ENCODE results near the gene GSC.
"Not testable (repeated sequence)": the region's sequence is repeated elsewhere in the genome, so short reads cannot be mapped to it uniquely, and the experiment has no call there.

The GSC gene

DNA sequence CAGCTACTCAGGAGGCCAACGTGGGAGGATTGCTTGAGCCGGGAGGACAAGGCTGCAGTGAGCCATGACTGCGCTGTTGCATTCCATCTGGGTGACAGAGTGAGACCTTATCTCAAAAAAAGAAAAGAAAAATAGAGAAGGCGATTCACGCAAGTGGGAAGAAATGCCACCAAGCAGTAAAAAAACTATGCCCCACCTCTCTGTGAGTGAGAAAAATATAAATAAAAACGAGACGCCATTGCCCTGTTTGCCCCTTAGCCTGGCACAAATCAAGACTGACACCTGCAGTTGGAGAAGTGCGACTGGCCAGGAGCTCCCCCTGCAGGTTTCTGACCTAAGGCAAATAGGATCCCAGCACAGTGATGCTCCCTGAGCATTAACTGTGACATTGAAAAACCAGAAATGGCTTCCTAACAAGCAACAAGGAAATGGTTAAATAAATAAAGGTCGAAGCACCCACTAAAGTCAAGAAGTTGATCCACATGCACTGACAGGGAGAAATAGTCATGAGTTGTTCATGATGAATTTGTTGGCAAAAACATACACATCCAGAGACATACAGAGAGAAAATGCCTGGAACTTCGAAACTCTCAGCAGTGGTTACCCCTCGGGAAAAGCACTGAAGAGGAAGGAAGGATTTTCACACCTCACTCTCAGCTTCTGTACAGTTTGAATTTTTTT lies 21.1 kb downstream of the GSC start:
- DNase-seq (ENCODE audit: low read depth): peak; percentile 44
- H3K4me3 ChIP-seq (ENCODE audit: low read depth, low read length): no peak overlapping the region
- TF ChIP-seq, protein P1, sequence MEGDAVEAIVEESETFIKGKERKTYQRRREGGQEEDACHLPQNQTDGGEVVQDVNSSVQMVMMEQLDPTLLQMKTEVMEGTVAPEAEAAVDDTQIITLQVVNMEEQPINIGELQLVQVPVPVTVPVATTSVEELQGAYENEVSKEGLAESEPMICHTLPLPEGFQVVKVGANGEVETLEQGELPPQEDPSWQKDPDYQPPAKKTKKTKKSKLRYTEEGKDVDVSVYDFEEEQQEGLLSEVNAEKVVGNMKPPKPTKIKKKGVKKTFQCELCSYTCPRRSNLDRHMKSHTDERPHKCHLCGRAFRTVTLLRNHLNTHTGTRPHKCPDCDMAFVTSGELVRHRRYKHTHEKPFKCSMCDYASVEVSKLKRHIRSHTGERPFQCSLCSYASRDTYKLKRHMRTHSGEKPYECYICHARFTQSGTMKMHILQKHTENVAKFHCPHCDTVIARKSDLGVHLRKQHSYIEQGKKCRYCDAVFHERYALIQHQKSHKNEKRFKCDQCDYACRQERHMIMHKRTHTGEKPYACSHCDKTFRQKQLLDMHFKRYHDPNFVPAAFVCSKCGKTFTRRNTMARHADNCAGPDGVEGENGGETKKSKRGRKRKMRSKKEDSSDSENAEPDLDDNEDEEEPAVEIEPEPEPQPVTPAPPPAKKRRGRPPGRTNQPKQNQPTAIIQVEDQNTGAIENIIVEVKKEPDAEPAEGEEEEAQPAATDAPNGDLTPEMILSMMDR (IDR thresholded peaks at IDR 0.05; ENCODE audit: control insufficient read depth, extremely low read depth, insufficient read depth): peak; percentile 87

- TF ChIP-seq, protein P1 (IDR thresholded peaks at IDR 0.05; ENCODE audit: control insufficient read depth, extremely low read depth, insufficient read depth): no peak
- H3K4me3 ChIP-seq (ENCODE audit: low read depth, low read length): no peak overlapping the region
- DNase-seq (ENCODE audit: low read depth): no peak
Measured at GRCh38 chr14:94747739-94748138, 22.2 kb downstream of the GSC start.

DNA sequence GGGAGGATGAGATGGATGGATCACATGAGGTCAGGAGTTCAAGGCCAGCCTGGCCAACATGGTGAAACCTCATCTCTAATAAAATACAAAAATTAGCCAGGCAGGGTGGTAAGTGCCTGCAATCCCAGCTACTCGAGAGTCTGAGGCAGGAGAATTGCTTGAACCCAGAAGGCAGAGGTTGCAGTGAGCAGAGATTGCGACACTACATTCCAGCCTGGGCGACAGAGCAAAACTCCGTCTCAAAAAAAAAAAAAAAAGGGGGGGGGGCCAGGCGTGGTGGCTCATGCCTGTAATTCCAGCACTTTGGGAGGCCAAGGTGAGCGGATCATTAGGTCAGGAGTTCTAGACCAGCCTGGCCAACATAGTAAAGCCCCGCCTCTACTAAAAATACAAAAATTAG lies 22.8 kb downstream of the GSC start:
- not testable (repeated sequence) for DNase-seq (ENCODE audit: low read depth); H3K4me3 ChIP-seq (ENCODE audit: low read depth, low read length)

DNA sequence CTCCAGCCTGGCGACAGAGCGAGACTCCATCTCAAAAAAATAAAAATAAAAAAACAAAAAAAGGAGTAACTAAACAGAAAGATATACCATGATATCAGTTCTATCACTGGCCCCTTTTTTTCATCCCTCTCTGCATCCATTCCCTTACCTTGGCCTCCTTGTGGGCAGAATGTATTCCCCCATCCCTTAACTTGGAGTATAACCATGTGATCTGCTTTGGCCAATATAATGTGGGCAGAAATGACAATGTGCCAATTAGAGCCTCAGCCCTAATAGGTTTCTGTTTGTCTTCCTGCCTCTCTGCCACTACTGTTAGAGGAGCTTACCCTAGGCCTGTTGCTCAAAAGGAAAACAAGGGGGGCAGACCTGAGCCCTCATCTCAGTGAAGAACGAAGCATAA lies 23.8 kb downstream of the GSC start:
- TF ChIP-seq, protein P1 (IDR thresholded peaks at IDR 0.05; ENCODE audit: control insufficient read depth, extremely low read depth, insufficient read depth): no peak
- no peak overlapping the region for H3K4me3 ChIP-seq (ENCODE audit: low read depth, low read length)
- no peak for DNase-seq (ENCODE audit: low read depth)

- TF ChIP-seq, protein P1 (IDR thresholded peaks at IDR 0.05; ENCODE audit: control insufficient read depth, extremely low read depth, insufficient read depth): no peak
- H3K4me3 ChIP-seq (ENCODE audit: low read depth, low read length): no peak overlapping the region
- DNase-seq (ENCODE audit: low read depth): no peak
Measured at GRCh38 chr14:94738751-94739150, 31.2 kb downstream of the GSC start.

DNA sequence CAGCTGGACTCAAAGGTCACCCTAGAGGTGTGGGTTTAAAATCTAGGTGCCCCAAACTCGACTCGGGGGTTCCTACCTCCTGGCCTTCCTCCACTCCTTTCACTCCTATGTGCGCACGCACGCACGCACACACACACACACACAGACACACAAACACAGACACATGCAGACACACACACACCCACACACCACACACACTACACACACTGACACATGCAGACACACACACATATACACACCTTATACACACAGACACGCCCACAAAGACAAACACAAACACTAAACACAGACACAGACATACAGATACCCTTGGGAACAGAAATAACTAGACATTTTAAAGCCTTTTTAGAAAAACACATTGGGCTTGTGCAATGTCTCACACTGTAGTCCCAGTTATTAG lies 31.8 kb downstream of the GSC start:
- TF ChIP-seq, protein P1 (IDR thresholded peaks at IDR 0.05; ENCODE audit: control insufficient read depth, extremely low read depth, insufficient read depth): no peak
- no peak overlapping the region for H3K4me3 ChIP-seq (ENCODE audit: low read depth, low read length)
- DNase-seq (ENCODE audit: low read depth): no peak

GRCh38 chr14:94728950-94729349 lies 41.0 kb downstream of the GSC start:
- no peak overlapping the region for H3K4me3 ChIP-seq (ENCODE audit: low read depth, low read length)
- TF ChIP-seq, protein P1 (IDR thresholded peaks at IDR 0.05; ENCODE audit: control insufficient read depth, extremely low read depth, insufficient read depth): no peak
- DNase-seq (ENCODE audit: low read depth): no peak

- not testable (repeated sequence) for H3K4me3 ChIP-seq (ENCODE audit: low read depth, low read length); DNase-seq (ENCODE audit: low read depth)
Measured at GRCh38 chr14:94728440-94728839, 41.5 kb downstream of the GSC start.

GRCh38 chr14:94726649-94727048 lies 43.3 kb downstream of the GSC start:
- not testable (repeated sequence) for H3K4me3 ChIP-seq (ENCODE audit: low read depth, low read length); DNase-seq (ENCODE audit: low read depth)

Data from LNCaP clone FGC (cell line).